Gastrocnemius medialis (tissue), 4 donors: ENCODE data around the gene SDF2L1. TPM values are rescaled to one million over a fixed set of nuclear protein-coding genes. Genes with fewer than 3 reads are reported as not detected.
"Not testable (repeated sequence)": the region's sequence is repeated elsewhere in the genome, so short reads cannot be mapped to it uniquely, and the experiment has no call there.

Experiments used
- ATAC-seq, 2 donors: fragments of 150-250 bp; one replicate each; pipeline ENCODE4 v1.9.1; 2016
- DNase-seq, 2 donors: peaks; one replicate each; pipeline ENCODE4 v3.0.0-alpha.2; 2019
- H3K27ac ChIP-seq, 4 donors: fragments of 200-600 bp; sonication (generic); 1 replicate in 1 of 4; 2 replicates in 3 of 4; pipeline ENCODE4 v1.5.1; 2016 to 2018; ENCODE audit warnings: mild to moderate bottlenecking in 2 of 4, moderate library complexity in 1 of 4
- H3K27me3 ChIP-seq, 3 donors: fragments of 200-600 bp; sonication (generic) in 2 of 3; 1 replicate in 1 of 3; 2 replicates in 2 of 3; pipeline versions ENCODE4 v1.5.1 to v1.6.0; 2016 to 2019; ENCODE audit warnings: mild to moderate bottlenecking in 1 of 3, moderate library complexity in 1 of 3
- H3K36me3 ChIP-seq, 2 donors: fragments of 200-600 bp; sonication (generic) in 1 of 2; one replicate each; pipeline ENCODE4 v1.5.1; 2017 to 2018
- H3K4me1 ChIP-seq, 2 donors: fragments of 200-600 bp; sonication (generic) in 1 of 2; one replicate each; pipeline ENCODE4 v1.5.1; 2016 to 2017; ENCODE audit warnings: mild to moderate bottlenecking in 2 of 2
- H3K4me3 ChIP-seq, 4 donors: fragments of 200-600 bp; sonication (generic) in 3 of 4; 1 replicate in 1 of 4; 2 replicates in 3 of 4; pipeline ENCODE4 v1.5.1; 2016 to 2019; ENCODE audit warnings: mild to moderate bottlenecking in 2 of 4
- H3K9me3 ChIP-seq, 3 donors: fragments of 200-600 bp; sonication (generic) in 2 of 3; 1 replicate in 1 of 3; 2 replicates in 2 of 3; pipeline ENCODE4 v1.5.1; 2016 to 2019
- CTCF ChIP-seq, 5 experiments: fragments of 450-650 bp in 3 of 5; fragments of 200-600 bp in 2 of 5; sonication (generic) in 2 of 5; IDR thresholded peaks in 4 of 5; conservative IDR thresholded peaks in 1 of 5; 1 replicate in 4 of 5; 2 replicates in 1 of 5; pipeline ENCODE4 v1.5.1; 2016 to 2019; ENCODE audit warnings: antibody characterized with exemption in 5 of 5, mild to moderate bottlenecking in 3 of 5, moderate library complexity in 3 of 5
- POLR2A ChIP-seq, 2 donors: fragments of 450-650 bp; IDR thresholded peaks; one replicate each; pipeline ENCODE4 v1.6.1; 2017; ENCODE audit warnings: antibody characterized with exemption in 2 of 2, mild to moderate bottlenecking in 2 of 2, moderate library complexity in 2 of 2
- in situ Hi-C, 4 donors: fragments of 200-750 bp; cut with MboI; loops; one replicate each; pipeline versions ENCODE4 v1.15.0 to v1.8.0; 2017; ENCODE audit warnings: low sequenced_read_pairs in 4 of 4
- intact Hi-C: fragments of 100-400 bp; cut with DNase I; formaldehyde crosslinking; loops from one replicate; pipeline ENCODE4 v1.15.1; 2023; ENCODE audit warnings: low total_unique reads
- total RNA-seq, 4 donors: library from RNA; depleted of rRNA; stranded (reverse); fragments of >200 nt; gene quantifications; one replicate each; pipeline versions ENCODE4 v1.1.0 to v1.2.3, GENCODE V29; 2016

SDF2L1 gene
- total RNA-seq, 4 donors from 2014 or later, result 8.5 to 33.2 (median 23.3) TPM

GRCh38 chr22:21688706-21689381 is 46.7 kb downstream of the SDF2L1 start:
- intact Hi-C loops (no loop called here), in situ Hi-C loops (no loop called here)
- peaks cover 0 to 53% of the 10 kb centered on the region in 2 donors for H3K36me3 ChIP-seq
- no peaks in the 10 kb centered on the region for H3K9me3 ChIP-seq
- no peaks in the 10 kb centered on the region for H3K27me3 ChIP-seq
- H3K27ac ChIP-seq, result no peak overlapping the region
- H3K4me3 ChIP-seq, result no peak overlapping the region
- DNase-seq (no peak), ATAC-seq (no peak)
- H3K4me1 ChIP-seq, result no peaks in the 10 kb centered on the region
- TF ChIP-seq POLR2A (IDR thresholded peaks at IDR 0.05), result no peak
- TF ChIP-seq CTCF (IDR thresholded peaks at IDR 0.05 in 4 of 5, conservative IDR thresholded peaks at IDR 0.05 in 1 of 5), result no peak

GRCh38 chr22:21690401-21690801 is 48.3 kb downstream of the SDF2L1 start:
- Histone ChIP-seq H3K4me3 (no peak overlapping the region), H3K27me3 (no peaks in the 10 kb centered on the region), H3K27ac (peak overlapping the region in 3 of 4 donors; percentile 25 to 48 (median 37)), H3K36me3 (peaks cover 0 to 43% of the 10 kb centered on the region in 2 donors), H3K9me3 (no peaks in the 10 kb centered on the region), H3K4me1 (no peaks in the 10 kb centered on the region)
- intact Hi-C loops (no loop called here), in situ Hi-C loops (no loop called here)
- TF ChIP-seq POLR2A (IDR thresholded peaks at IDR 0.05), result no peak
- no peak for TF ChIP-seq CTCF (IDR thresholded peaks at IDR 0.05 in 4 of 5, conservative IDR thresholded peaks at IDR 0.05 in 1 of 5)
- ATAC-seq, result no peak
- no peak for DNase-seq

- intact Hi-C loops, result no loop called here
- no peak for ATAC-seq
- peaks cover 0 to 43% of the 10 kb centered on the region in 2 donors for H3K36me3 ChIP-seq
- H3K4me3 ChIP-seq, result no peak overlapping the region
- in situ Hi-C loops, result no loop called here
- H3K9me3 ChIP-seq, result no peaks in the 10 kb centered on the region
- no peak overlapping the region for H3K27ac ChIP-seq
- H3K4me1 ChIP-seq, result no peaks in the 10 kb centered on the region
- H3K27me3 ChIP-seq, result no peaks in the 10 kb centered on the region
- no peak for DNase-seq
- TF ChIP-seq POLR2A (IDR thresholded peaks at IDR 0.05) (no peak), CTCF (IDR thresholded peaks at IDR 0.05 in 4 of 5, conservative IDR thresholded peaks at IDR 0.05 in 1 of 5) (no peak)
These were observed 49.7 kb downstream of the SDF2L1 start for GRCh38 chr22:21691816-21692215.

GRCh38 chr22:21692856-21693255 is 50.8 kb downstream of the SDF2L1 start:
- H3K27me3 ChIP-seq, ATAC-seq, DNase-seq, H3K9me3 ChIP-seq, H3K4me1 ChIP-seq, intact Hi-C loops, in situ Hi-C loops, H3K27ac ChIP-seq, H3K4me3 ChIP-seq: not testable (repeated sequence)
- H3K36me3 ChIP-seq, result peaks cover 0 to 42% of the 10 kb centered on the region in 2 donors

GRCh38 chr22:21693333-21693998 is 51.4 kb downstream of the SDF2L1 start:
- no peaks in the 10 kb centered on the region for H3K27me3 ChIP-seq
- in situ Hi-C loops, result no loop called here
- no peak overlapping the region for H3K27ac ChIP-seq
- intact Hi-C loops, result no loop called here
- no peak overlapping the region for H3K4me3 ChIP-seq
- TF ChIP-seq CTCF (IDR thresholded peaks at IDR 0.05 in 4 of 5, conservative IDR thresholded peaks at IDR 0.05 in 1 of 5) (no peak), POLR2A (IDR thresholded peaks at IDR 0.05) (no peak)
- H3K36me3 ChIP-seq, result peaks cover 0 to 36% of the 10 kb centered on the region in 2 donors
- no peaks in the 10 kb centered on the region for H3K9me3 ChIP-seq
- H3K4me1 ChIP-seq, result peaks cover 10 to 11% of the 10 kb centered on the region in 2 donors
- DNase-seq (no peak), ATAC-seq (no peak)
